HEK293 (cell line): Measurements from ENCODE around the gene CPNE1.

Source experiments
- ZNF670 ChIP-seq: fragments of 450-650 bp; formaldehyde crosslinking; IDR thresholded peaks from 2 replicates; pipeline ENCODE4 v1.5.1; 2016; ENCODE audit warnings: missing biosample characterization, missing genetic modification characterization, low read depth
- ZNF776 ChIP-seq: fragments of 450-650 bp; formaldehyde crosslinking; IDR thresholded peaks from 2 replicates; pipeline ENCODE4 v1.5.0; 2017; ENCODE audit warnings: missing biosample characterization, missing genetic modification characterization, borderline replicate concordance

DNA sequence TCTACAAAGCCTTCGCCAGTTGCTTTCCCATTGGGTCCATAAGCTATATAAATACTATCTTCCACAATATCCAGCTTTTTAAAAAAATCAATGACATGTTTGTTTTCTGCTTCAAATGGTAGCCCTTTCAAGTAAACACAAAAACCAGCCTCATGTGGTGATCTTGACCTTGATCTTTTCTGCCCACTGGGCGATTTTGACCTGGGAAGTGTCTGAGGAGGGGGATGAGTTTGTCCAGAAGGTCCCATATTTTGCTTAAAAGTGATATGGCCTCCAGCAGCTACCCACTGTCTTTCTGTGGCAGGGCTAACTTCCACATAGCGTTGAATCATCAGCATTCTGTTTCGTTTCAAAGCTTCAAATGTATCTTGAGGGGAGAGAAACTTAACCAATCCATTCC is 10.8 kb downstream of the CPNE1 start:
- TF ChIP-seq ZNF776 (no peak), ZNF670 (tag by site-specific recombination) (no peak)
